HG03097 (cell line): ENCODE results near the gene CDK13.

ENCODE experiments used
- ATAC-seq: cut with Tn5 transposase; IDR thresholded peaks from one replicate; pipeline ENCODE4 v1.9.1; 2021; ENCODE audit not compliant: unreplicated experiment, low FRiP score

The CDK13 gene

GRCh38 chr7:40003597-40003996 lies 53.5 kb downstream of the CDK13 start:
- ATAC-seq = no peak

DNA sequence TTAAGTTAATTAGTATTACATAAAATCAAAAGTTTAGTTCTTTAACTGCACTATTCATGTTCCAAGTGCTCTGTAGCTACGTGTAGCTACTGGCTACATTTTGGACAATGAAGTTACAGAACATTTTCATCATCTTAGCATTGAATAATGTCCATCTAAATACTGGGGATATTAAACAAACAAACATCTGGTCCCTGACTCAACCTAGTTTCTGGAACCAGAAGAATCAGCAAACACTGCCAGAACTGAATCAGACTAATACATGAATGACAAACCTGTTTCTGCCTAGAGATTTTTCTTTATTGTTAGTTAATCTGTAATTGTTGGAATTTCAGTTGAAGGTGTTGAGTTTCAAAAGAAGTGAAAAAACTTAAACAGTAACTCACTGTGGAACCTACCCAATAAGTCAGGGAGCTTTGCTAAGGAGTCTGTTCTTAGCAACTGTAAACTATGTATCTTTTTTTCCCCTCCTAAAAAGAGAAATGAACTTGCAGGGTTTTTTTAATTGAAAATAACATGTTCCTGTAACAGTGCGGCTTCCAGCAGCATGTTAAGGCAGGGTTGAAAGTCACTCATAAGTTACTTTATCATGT lies 58.3 kb downstream of the CDK13 start:
- no peak for ATAC-seq

GRCh38 chr7:40009301-40009700 lies 59.2 kb downstream of the CDK13 start:
- ATAC-seq = no peak

- ATAC-seq = no peak
Measured at GRCh38 chr7:40014376-40014775, 64.3 kb downstream of the CDK13 start.

- peak; percentile 93 for ATAC-seq
Measured at GRCh38 chr7:40015790-40016296, 65.8 kb downstream of the CDK13 start.

DNA sequence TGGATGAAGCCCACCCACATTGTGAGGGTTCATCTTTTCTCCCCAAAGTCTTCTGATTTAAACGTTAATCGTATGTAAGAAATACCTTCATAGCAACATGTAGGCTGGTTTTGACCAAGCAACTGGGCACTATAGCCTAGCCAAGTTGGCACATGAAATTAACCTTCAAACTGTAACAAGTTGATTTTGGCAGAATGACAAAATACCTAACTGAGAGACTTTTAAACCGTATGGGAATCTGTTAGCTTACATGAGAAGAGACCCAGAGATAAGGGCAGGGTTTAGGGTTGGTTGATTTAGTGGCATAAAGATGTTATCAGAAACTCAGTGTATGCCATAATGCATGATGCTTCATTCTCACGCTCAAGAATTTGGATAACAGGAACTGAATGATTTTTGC lies 69.5 kb downstream of the CDK13 start:
- no peak for ATAC-seq

- no peak for ATAC-seq
Measured at GRCh38 chr7:40024048-40024447, 74.0 kb downstream of the CDK13 start.

DNA sequence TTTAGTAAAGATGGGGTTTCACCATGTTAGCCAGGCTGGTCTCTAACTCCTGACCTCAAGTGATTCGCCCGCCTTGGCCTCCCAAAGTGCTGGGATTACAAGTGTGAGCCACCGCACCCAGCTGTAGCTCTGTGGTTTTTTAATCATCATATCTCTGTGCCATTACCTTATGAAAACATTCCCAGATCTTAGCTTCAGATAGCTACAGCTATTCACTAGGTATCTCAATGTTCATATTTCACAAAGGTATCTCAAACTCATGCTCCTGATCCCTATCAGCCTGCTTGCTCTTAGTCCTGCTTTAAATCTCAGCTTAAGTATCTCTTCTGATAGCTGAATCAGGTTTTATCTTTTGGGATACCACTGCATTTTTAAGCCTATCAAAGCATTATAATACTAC lies 74.8 kb downstream of the CDK13 start:
- ATAC-seq = no peak

DNA sequence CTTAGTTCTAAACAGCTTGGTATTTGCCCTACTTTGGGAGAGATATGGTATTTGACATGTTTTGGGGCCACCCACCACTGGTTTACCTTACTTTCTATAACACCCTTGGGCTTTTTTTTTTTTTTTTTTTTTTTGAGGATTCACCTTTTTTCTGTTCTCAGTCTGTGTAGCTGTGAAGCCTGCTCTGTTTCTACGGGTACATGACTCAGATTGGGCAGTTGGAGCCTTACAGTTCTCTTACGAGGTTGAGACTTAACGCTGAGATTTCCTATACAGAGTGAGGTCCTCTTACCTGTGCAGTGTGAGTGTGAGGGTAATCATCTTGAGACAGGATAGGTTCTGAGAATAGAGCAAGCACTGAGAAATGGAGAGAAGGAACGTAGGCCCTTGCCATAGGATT lies 77.5 kb downstream of the CDK13 start:
- ATAC-seq = no peak

- ATAC-seq = no peak
Measured at GRCh38 chr7:40033826-40034225, 83.8 kb downstream of the CDK13 start.

- no peak for ATAC-seq
Measured at GRCh38 chr7:40041456-40041855, 91.4 kb downstream of the CDK13 start.

- ATAC-seq = no peak
Measured at GRCh38 chr7:40043164-40043563, 93.1 kb downstream of the CDK13 start.

DNA sequence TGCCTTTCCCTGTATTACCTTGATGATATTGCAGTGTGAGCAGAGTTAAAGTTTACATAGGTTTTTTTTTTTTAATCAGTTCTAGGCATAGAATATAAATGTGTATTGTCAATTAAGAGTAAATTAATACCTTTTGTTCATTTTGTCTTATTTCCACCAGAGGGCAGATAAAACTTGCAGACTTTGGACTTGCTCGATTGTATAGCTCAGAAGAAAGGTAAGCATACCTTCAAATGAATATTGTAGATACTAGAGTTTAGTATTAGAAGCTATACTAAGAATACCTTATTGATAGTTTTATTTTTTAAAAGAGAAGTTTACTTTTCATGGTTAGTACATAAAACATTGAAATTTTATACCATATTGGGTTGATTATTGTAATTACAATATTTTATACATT lies 97.6 kb downstream of the CDK13 start:
- no peak for ATAC-seq

GRCh38 chr7:40057292-40057691 lies 107.2 kb downstream of the CDK13 start:
- ATAC-seq = no peak

DNA sequence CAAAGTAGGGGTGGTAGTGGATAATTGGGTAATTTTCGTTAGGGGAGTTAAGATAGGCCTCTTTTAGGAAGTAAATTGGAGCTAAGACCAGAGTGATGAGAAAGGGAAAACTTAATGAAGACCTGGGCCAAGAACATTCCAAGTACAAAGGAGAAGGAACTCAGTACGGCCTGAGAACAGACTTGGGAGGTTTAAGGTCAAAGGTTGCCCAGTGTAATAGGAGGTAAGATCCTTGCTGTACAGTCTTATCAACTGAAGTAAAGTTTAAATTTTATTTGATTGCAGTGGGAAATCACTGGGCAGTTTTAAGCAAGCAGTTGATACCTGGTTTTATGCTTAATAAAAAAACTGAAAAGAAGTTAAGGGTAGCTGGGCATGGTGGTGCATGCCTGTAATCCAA lies 108.0 kb downstream of the CDK13 start:
- no peak for ATAC-seq

- ATAC-seq = no peak
Measured at GRCh38 chr7:40058636-40059035, 108.6 kb downstream of the CDK13 start.

GRCh38 chr7:40059057-40059456 lies 109.0 kb downstream of the CDK13 start:
- no peak for ATAC-seq

DNA sequence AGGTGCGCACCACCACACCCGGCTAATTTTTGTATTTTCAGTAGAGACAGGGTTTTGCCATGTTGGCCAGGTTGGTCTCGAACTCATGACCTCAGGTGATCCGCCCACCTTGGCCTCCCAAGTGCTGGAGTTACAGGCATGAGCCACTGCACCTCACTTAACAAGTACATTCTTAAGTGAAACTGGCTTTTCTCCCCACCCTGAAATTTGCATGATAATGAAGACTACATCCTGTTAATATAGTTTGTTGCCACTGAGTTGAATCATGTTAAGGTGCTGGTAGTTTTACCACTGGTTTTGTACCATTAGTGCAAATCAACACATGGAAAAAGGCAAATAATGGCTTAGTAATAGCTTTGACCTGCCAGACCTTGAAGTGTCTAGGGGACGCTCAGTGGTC lies 122.2 kb downstream of the CDK13 start:
- ATAC-seq = no peak

GRCh38 chr7:40073239-40073638 lies 123.2 kb downstream of the CDK13 start:
- ATAC-seq = no peak

DNA sequence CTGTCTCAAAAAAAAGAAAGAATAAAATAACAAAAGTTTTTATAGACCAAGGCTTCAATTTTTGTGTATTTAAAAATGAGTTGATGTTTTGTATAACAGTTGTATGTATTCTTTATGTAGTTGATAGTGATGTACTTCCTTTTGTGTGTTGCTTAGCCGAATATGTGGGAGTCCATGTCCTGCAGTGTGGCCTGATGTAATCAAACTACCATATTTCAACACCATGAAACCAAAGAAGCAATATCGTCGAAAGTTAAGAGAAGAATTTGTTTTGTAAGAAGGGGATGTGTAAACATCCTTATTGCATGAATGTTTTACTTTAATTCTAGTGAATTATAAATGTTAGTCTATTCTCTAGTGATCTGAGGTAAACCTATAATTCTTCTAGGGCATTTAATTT lies 127.8 kb downstream of the CDK13 start:
- no peak for ATAC-seq

DNA sequence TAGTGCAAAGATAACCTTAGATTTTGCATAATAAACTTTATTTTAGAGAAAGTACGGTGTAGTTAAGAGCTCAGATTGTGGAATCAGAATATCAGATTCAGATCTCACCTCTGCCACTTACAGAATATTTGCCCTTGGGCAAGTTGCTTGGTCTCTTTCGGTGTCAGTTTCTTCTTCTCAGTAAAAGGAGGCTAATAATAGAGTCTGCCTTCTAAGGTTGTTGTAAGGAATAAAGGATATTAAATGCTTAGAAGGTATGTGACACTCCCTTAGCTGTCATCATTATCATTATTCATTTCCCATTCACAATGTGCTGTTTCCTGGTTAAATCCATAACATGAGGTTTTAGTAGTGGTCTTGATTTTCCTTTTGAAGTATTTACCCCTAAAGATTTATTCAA lies 142.1 kb downstream of the CDK13 start:
- ATAC-seq = no peak

- ATAC-seq = no peak
Measured at GRCh38 chr7:40093631-40094350, 143.7 kb downstream of the CDK13 start.
